GM12864 (cell line): ENCODE measurements around the gene NECTIN1.

ENCODE experiments used
- DNase-seq: peaks from one replicate; pipeline ENCODE4 v3.0.0-alpha.2; 2011; ENCODE audit warnings: low read depth
- H3K4me3 ChIP-seq: 2 replicates; pipeline ENCODE4 v1.5.1; 2011; ENCODE audit warnings: mild to moderate bottlenecking, low read depth, low read length, control low read depth
- CTCF ChIP-seq: IDR thresholded peaks from 2 replicates; pipeline ENCODE4 v1.5.1; 2011; ENCODE audit warnings: low read depth, mild to moderate bottlenecking, moderate library complexity, low read length, control low read depth, inconsistent platforms; ENCODE audit errors: missing control alignments

Gene NECTIN1

DNA sequence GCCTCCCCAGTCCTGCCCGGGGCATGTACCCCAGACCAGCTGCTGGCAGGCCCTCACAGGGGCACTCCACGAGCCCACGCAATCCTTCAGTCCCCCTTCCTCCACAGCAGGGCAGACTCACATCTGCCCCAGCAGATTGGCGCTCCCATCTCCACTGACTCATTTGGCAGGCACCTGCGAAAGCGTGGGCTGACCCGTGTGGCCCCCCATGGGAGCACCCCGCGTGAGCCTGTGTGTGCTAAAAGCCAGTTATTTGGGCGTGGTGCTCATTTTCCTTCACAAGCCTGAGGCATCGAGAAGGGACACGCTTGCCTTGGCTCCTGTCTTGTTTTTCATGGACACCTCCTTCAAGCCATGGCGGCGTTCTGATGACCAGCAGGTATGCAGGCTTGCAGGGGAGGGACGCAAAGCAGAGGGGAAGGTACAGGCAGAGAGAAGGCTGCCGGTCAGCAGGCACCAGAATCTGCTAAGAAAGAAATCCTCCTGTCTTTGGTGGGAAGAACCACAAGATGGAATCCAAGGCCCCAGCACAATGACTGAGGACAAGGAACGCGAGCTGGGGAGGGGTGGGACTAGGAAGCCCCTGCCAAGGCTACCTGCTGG, 8.6 kb downstream of the NECTIN1 start:
- H3K4me3 ChIP-seq, result no peak overlapping the region

GRCh38 chr11:119717839-119718534, 11.0 kb downstream of the NECTIN1 start:
- TF ChIP-seq CTCF, result no peak
- H3K4me3 ChIP-seq, result no peak overlapping the region
- DNase-seq, result no peak

More for the DNA sequence above, 8.6 kb downstream of the NECTIN1 start:
- no peak for TF ChIP-seq CTCF
- no peak for DNase-seq

DNA sequence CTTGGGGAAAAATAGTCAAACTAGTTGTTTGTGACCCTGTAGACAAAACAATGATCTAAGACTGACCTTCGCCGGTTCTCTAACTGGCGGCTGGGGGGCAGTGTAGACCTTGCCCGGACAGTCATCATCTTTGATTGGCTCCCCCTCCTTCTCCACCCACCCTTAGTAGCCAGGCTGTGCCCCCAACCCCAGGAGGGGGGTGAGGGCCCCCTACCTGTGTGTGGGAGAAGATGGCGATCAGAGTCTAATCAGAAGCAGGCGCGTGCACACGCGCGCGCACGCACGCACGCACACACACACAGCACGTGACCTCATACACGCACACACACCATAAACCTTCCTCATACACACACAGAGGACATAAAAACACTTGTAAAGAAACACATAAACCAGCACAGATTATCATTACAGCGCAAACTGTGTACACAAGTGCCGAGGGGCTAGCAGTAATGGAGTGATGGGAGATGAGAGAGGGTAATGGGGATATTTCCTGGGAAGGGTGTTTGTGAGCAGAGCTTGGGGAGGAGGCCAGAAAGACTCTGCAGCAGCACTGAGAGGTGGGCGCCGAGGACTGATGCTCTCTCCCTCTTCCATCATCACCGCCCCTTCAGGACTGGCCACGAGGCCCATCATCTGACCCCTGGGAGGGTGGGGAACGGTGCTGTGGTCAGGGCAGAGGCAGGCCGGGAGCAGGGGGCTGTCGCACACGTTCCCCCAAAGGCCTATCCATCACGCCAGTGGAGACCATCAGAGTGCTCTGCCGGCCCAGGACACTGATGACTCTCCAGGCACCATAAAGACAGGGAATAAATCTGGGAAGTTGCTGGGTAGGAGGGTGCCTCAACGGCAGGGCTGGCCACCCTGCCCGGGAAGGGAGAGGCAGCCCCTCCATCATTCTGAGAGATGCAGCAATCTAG, 12.2 kb downstream of the NECTIN1 start:
- TF ChIP-seq CTCF, result no peak
- H3K4me3 ChIP-seq, result no peak overlapping the region
- no peak for DNase-seq

DNA sequence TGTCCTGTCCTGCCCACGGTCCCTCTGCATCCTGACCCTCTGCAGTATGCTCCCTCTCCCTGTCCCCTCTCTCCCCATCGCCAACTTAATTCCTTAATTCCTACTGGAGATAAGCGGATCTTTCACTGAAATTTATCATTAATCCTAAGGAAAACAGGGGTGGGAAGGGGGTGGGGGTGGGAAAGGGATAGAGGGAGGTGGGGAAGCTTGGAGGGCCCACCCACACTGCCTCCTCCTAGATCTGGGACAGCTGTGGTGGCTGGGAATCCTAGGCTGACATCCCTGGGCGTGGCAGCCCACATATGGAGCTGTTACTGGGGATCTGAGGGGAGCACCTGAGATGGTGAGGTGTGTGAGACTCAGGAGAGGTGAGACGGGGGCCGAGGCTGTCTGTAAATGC, 14.4 kb downstream of the NECTIN1 start:
- no peak overlapping the region for H3K4me3 ChIP-seq
- DNase-seq, result no peak
- no peak for TF ChIP-seq CTCF

DNA sequence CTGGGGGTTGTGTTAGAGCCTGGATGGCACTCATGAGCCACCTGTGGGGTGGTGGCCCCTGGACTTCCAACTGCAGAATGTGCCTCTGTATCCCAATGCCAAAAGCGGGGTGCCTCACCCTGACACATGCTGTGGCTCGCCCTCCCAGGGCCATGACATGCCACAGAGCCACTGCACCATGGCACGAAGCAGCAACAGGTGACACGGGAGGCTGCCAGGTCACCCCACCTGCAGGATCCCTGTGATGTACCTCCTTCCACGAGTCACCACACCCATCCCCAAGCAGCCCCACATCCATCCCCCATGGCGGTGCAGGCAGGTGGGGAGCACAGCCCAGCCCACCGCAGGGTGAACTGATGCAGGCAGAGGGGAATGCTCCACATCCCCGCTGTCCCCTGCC, 14.8 kb downstream of the NECTIN1 start:
- TF ChIP-seq CTCF, result no peak
- H3K4me3 ChIP-seq, result no peak overlapping the region
- no peak for DNase-seq

DNA sequence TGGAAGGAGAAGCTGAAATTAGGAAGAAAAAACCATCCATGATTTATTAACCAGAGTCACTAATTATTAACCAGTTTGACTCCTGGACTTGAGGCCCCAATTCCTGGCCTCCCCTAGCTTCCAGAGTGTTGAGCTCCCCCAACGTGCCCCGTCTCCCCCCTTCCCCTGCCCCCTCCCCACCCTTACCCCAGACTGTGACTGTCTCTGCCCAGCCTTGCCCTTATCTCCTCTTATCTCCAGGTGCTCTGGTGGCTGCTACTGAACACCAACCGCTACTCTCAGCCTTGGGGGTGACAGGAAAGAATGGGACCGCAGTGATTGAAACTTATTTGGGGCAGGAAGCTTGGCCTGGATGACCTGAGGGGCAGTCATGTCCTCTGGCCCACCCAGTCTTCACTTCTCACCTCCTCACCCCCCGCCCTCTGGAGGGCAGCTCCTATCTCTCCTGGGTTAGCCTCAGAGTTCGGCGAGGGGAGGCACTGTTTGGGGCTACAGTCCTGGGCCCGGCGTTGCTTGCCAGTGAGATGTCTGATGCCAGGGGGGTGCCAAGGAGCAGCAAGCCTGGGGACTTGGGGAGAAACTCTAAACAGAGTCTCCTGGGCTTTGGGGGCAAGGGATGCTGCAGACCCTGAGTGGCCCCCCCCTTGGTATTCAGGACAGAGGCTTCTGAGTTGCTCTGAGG, 15.5 kb downstream of the NECTIN1 start:
- no peak for DNase-seq
- TF ChIP-seq CTCF, result no peak
- no peak overlapping the region for H3K4me3 ChIP-seq
